HG03175 (cell line): ENCODE results near the gene LOXL3.

ENCODE experiments used
- ATAC-seq: cut with Tn5 transposase; IDR thresholded peaks from one replicate; pipeline ENCODE4 v1.9.1; 2021; ENCODE audit warnings: mild to moderate bottlenecking, moderate library complexity; ENCODE audit not compliant: unreplicated experiment

The LOXL3 gene

GRCh38 chr2:74552914-74553811, 579 bp downstream of the LOXL3 start:
- ATAC-seq: no peak

- ATAC-seq: no peak
Measured at GRCh38 chr2:74551942-74552913, 1.5 kb downstream of the LOXL3 start.

- ATAC-seq: no peak
Measured at GRCh38 chr2:74551530-74551929, 2.2 kb downstream of the LOXL3 start.

- no peak for ATAC-seq
Measured at GRCh38 chr2:74550231-74550630, 3.5 kb downstream of the LOXL3 start.

- no peak for ATAC-seq
Measured at GRCh38 chr2:74548900-74549826, 4.6 kb downstream of the LOXL3 start.

- ATAC-seq: no peak
Measured at GRCh38 chr2:74548285-74548899, 5.3 kb downstream of the LOXL3 start.

- no peak for ATAC-seq
Measured at GRCh38 chr2:74546004-74546403, 7.7 kb downstream of the LOXL3 start.

- ATAC-seq: no peak
Measured at GRCh38 chr2:74544634-74545033, 9.1 kb downstream of the LOXL3 start.

- ATAC-seq: no peak
Measured at GRCh38 chr2:74542978-74543377, 10.8 kb downstream of the LOXL3 start.

- no peak for ATAC-seq
Measured at GRCh38 chr2:74540291-74540690, 13.5 kb downstream of the LOXL3 start.

GRCh38 chr2:74538881-74539339, 14.8 kb downstream of the LOXL3 start:
- no peak for ATAC-seq

GRCh38 chr2:74537140-74537539, 16.6 kb downstream of the LOXL3 start:
- ATAC-seq: no peak

GRCh38 chr2:74536166-74536950, 17.4 kb downstream of the LOXL3 start:
- ATAC-seq: no peak

- no peak for ATAC-seq
Measured at GRCh38 chr2:74535440-74535965, 18.2 kb downstream of the LOXL3 start.

- no peak for ATAC-seq
Measured at GRCh38 chr2:74534411-74534810, 19.3 kb downstream of the LOXL3 start.

- ATAC-seq: no peak
Measured at GRCh38 chr2:74533464-74533863, 20.3 kb downstream of the LOXL3 start.

GRCh38 chr2:74532222-74532621, 21.5 kb downstream of the LOXL3 start:
- ATAC-seq: no peak

- ATAC-seq: no peak
Measured at GRCh38 chr2:74531666-74532065, 22.1 kb downstream of the LOXL3 start.
